ENCODE data around the gene TWSG1.
"Not testable (repeated sequence)": the region's sequence is repeated elsewhere in the genome, so short reads cannot be mapped to it uniquely, and the experiment has no call there.

Gene TWSG1

GRCh38 chr18:9394046-9394445 lies 59.5 kb downstream of the TWSG1 start:
- H3K4me3 Mint-ChIP-seq: no peak overlapping the region
- H3K36me3 Mint-ChIP-seq (ENCODE audit: low read depth): peaks cover 80% of the 10 kb centered on the region
- H3K4me1 Mint-ChIP-seq: no peaks in the 10 kb centered on the region
- no peak overlapping the region for H3K27ac Mint-ChIP-seq
- no peak for TF ChIP-seq CTCF (IDR thresholded peaks at IDR 0.05; ENCODE audit: unreplicated experiment in 3 of 3)
- no peaks in the 10 kb centered on the region for H3K27me3 Mint-ChIP-seq (ENCODE audit: low read depth)
- H3K9me3 Mint-ChIP-seq: peaks cover 28% of the 10 kb centered on the region

GRCh38 chr18:9400197-9400596 lies 65.6 kb downstream of the TWSG1 start:
- H3K4me3 Mint-ChIP-seq: no peak overlapping the region
- peaks cover 31% of the 10 kb centered on the region for H3K36me3 Mint-ChIP-seq (ENCODE audit: low read depth)
- no peaks in the 10 kb centered on the region for H3K9me3 Mint-ChIP-seq
- H3K4me1 Mint-ChIP-seq: no peaks in the 10 kb centered on the region
- no peaks in the 10 kb centered on the region for H3K27me3 Mint-ChIP-seq (ENCODE audit: low read depth)
- H3K27ac Mint-ChIP-seq: peak overlapping the region in 1 of 3 experiments; percentile 42
- no peak for TF ChIP-seq CTCF (IDR thresholded peaks at IDR 0.05; ENCODE audit: unreplicated experiment in 3 of 3)

GRCh38 chr18:9401176-9401575 lies 66.6 kb downstream of the TWSG1 start:
- Mint-ChIP-seq H3K27me3 (ENCODE audit: low read depth) (no peaks in the 10 kb centered on the region), H3K36me3 (ENCODE audit: low read depth) (peaks cover 23% of the 10 kb centered on the region), H3K4me3 (no peak overlapping the region), H3K4me1 (no peaks in the 10 kb centered on the region), H3K27ac (no peak overlapping the region), H3K9me3 (no peaks in the 10 kb centered on the region)
- no peak for TF ChIP-seq CTCF (IDR thresholded peaks at IDR 0.05; ENCODE audit: unreplicated experiment in 3 of 3)

GRCh38 chr18:9402358-9403007 lies 67.9 kb downstream of the TWSG1 start:
- H3K4me1 Mint-ChIP-seq; H3K27me3 Mint-ChIP-seq (ENCODE audit: low read depth); H3K27ac Mint-ChIP-seq; H3K9me3 Mint-ChIP-seq; H3K4me3 Mint-ChIP-seq: not testable (repeated sequence)
- H3K36me3 Mint-ChIP-seq (ENCODE audit: low read depth): peaks cover 13% of the 10 kb centered on the region

GRCh38 chr18:9403795-9404564 lies 69.4 kb downstream of the TWSG1 start:
- H3K9me3 Mint-ChIP-seq: no peaks in the 10 kb centered on the region
- H3K36me3 Mint-ChIP-seq (ENCODE audit: low read depth): peaks cover 12% of the 10 kb centered on the region
- H3K27me3 Mint-ChIP-seq (ENCODE audit: low read depth): no peaks in the 10 kb centered on the region
- no peak overlapping the region for H3K27ac Mint-ChIP-seq
- no peak overlapping the region for H3K4me3 Mint-ChIP-seq
- no peak for TF ChIP-seq CTCF (IDR thresholded peaks at IDR 0.05; ENCODE audit: unreplicated experiment in 3 of 3)
- no peaks in the 10 kb centered on the region for H3K4me1 Mint-ChIP-seq

- H3K27ac Mint-ChIP-seq: no peak overlapping the region
- no peaks in the 10 kb centered on the region for H3K9me3 Mint-ChIP-seq
- H3K36me3 Mint-ChIP-seq (ENCODE audit: low read depth): peaks cover 8% of the 10 kb centered on the region
- H3K27me3 Mint-ChIP-seq (ENCODE audit: low read depth): no peaks in the 10 kb centered on the region
- no peak overlapping the region for H3K4me3 Mint-ChIP-seq
- H3K4me1 Mint-ChIP-seq: no peaks in the 10 kb centered on the region
- no peak for TF ChIP-seq CTCF (IDR thresholded peaks at IDR 0.05; ENCODE audit: unreplicated experiment in 3 of 3)
Measured at GRCh38 chr18:9404565-9405060, 70.0 kb downstream of the TWSG1 start.

All from nephron (organoid).